Chondrocyte (in vitro differentiated cells): Measurements from ENCODE around the gene TBX5. TPM values are rescaled to one million over a fixed set of nuclear protein-coding genes. Genes with fewer than 3 reads are reported as not detected.

Experiments used
- DNase-seq: peaks from one replicate; pipeline ENCODE4 v3.0.0; 2021; ENCODE audit warnings: mixed read lengths, low spot score
- H3K27ac Mint-ChIP-seq: one replicate; pipeline ENCODE4 v1.8.0; 2021; ENCODE audit warnings: mild to moderate bottlenecking, moderate library complexity, mixed read lengths; ENCODE audit not compliant: unreplicated experiment
- H3K27me3 Mint-ChIP-seq: 2 replicates; pipeline ENCODE4 v1.8.0; 2021; ENCODE audit warnings: low read depth, mixed read lengths
- H3K36me3 Mint-ChIP-seq: 2 replicates; pipeline ENCODE4 v1.8.0; 2021; ENCODE audit warnings: low read depth, mixed read lengths
- H3K4me1 Mint-ChIP-seq: 2 replicates; pipeline ENCODE4 v1.8.0; 2021; ENCODE audit warnings: low read depth, mild to moderate bottlenecking, mixed read lengths
- H3K4me3 Mint-ChIP-seq: one replicate; pipeline ENCODE4 v1.8.0; 2021; ENCODE audit warnings: mild to moderate bottlenecking, moderate library complexity, mixed read lengths; ENCODE audit not compliant: unreplicated experiment
- H3K9me3 Mint-ChIP-seq: 2 replicates; pipeline ENCODE4 v1.8.0; 2021; ENCODE audit warnings: low read depth, mixed read lengths
- CTCF ChIP-seq: fragments of 200-600 bp; sonication (generic); IDR thresholded peaks from 2 replicates; pipeline ENCODE4 v1.5.0; 2021; ENCODE audit warnings: antibody characterized with exemption, mild to moderate bottlenecking, moderate library complexity
- long read RNA-seq: library from polyadenylated mRNA; stranded (forward); transcript quantifications from one replicate; pipeline ENCODE4 v2.0.0, GENCODE V29; 2021
- total RNA-seq: library from RNA; stranded (reverse); gene quantifications from 3 replicates; pipeline ENCODE4 v1.2.1, GENCODE V29; 2021

Gene TBX5
- not detected in 3 replicates for total RNA-seq
- long read RNA-seq: 0 reads

DNA sequence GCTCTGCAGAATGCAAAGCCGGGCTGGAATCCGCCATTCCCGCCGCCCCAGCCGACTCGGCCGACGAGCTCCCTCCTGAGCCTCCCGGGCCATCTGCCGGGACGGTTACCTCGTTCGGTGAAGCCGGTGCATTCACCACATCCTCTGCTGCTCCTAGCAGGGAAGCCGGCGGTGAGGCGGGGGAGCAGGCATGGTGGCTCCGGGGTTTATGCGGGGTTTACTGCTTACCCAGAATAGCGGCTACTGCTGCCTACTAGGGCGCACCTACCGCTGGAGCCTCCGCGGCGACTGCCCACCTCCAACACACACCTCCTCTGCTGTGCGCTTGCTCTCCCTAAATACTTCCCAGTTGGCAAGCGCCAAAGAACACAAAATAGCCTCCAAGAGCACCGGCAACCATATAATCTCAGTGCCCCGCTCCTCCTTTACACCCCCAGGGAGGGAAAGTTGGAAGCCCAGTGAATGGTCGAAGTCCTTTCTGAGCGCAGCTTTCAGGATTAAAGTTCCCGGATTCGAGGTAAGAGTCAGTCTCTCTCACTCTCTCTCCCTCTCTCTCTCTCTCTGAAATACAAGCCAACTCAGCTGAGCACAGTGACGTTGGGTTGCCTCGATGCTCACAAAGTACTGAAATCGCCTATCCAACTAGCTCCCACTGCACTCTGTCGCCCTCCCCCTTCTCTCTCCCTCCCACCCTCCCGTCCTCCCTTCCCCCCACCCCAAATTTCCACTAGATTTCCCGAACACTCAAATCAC lies at the start of gene TBX5:
TBX5 (minus strand) TSS at position 626 of the 753 bp plus-strand sequence. CDS start 2,246 bp downstream, outside the sequence.
- Mint-ChIP-seq H3K36me3 (peaks cover 4% of the 10 kb centered on the region), H3K9me3 (no peaks in the 10 kb centered on the region), H3K4me1 (peaks cover 22% of the 10 kb centered on the region), H3K27ac (no peak within 1 kb of the TSS), H3K4me3 (peak within 1 kb of the TSS; percentile 45), H3K27me3 (peaks cover 95% of the 10 kb centered on the region)
- DNase-seq: no peak
- no peak for TF ChIP-seq CTCF

DNA sequence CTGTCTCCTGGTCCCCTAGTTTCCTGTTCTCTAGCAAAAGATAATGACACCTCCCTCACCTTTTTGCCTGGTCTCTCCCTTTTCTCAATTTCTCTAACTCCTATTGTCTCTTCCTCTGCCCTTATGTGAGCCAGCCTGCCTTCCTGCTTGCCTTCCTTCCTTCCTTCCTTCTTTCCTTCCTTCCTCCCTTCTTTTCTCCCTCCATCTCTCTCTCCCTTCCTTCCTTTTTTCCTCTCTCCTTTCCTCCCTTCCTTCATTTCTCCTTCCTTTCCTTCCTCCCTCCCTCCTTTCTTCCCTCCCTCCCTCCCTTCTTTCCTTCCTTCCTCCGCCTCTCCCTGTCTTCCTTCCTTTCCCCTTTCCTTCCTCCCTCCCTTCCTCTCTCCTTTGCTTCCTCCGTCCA lies 45.7 kb upstream of the TBX5 start:
- no peaks in the 10 kb centered on the region for H3K36me3 Mint-ChIP-seq
- no peak overlapping the region for H3K27ac Mint-ChIP-seq
- peaks cover 50% of the 10 kb centered on the region for H3K27me3 Mint-ChIP-seq
- H3K4me3 Mint-ChIP-seq: no peak overlapping the region
- no peaks in the 10 kb centered on the region for H3K9me3 Mint-ChIP-seq
- DNase-seq: no peak
- TF ChIP-seq CTCF: no peak
- H3K4me1 Mint-ChIP-seq: no peaks in the 10 kb centered on the region

DNA sequence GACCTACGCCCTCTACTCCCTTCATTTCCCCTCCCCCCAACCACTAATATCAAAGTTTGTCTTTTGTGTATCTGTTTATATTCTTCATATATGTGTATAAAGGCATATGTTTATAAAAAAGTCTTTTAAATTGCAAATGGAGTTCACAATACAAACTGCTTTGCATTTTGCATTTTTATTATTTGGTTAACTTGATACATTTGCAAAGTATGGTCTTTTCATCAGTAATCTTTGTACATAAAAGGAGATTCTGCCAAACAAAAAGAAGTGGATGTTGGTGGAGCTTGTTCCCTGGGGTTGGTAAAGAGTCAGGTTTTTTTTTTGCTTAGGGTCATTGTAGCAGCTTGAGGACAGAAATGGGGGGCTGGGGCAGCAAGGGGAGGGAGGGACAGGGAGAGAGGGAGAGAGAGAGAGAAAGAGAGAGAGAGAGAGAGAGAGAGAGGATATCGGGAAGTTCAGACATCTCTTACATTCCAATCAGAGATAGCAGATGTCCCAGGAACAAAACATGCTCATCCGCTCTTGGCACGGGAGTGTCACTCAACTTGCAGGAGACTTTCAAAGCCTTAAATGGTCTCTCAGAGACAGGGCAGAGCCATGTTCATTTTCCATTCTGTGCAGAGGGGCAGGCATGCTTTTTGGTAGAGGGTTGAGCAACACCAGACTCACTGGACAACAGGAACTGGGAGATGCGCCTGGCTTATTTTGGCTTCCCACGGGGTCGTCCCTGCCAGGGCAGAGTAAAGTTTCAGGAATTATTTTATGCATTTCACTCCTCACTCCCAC lies 44.8 kb upstream of the TBX5 start:
- H3K27ac Mint-ChIP-seq: no peak overlapping the region
- no peaks in the 10 kb centered on the region for H3K36me3 Mint-ChIP-seq
- TF ChIP-seq CTCF: no peak
- no peak overlapping the region for H3K4me3 Mint-ChIP-seq
- no peak for DNase-seq
- peaks cover 59% of the 10 kb centered on the region for H3K27me3 Mint-ChIP-seq
- no peaks in the 10 kb centered on the region for H3K4me1 Mint-ChIP-seq
- H3K9me3 Mint-ChIP-seq: no peaks in the 10 kb centered on the region

DNA sequence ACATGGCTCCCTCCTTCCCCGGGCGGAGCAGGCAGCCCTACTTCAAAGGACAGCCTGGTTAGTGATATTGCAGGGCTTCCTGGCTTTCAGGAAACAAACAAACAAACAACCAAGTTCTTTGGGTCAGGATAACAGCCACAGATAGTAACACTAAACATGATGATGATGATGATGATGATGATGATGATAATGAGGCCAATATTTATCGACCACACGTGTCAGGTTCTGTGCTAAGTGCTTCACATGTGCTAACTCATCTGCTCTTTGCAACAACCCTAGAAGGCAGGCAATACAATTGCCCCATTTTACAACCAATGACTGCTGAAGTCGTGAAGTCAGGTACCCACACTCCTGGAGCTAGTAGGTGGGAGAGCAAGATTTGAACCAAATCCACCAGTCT lies 44.1 kb upstream of the TBX5 start:
- no peaks in the 10 kb centered on the region for H3K4me1 Mint-ChIP-seq
- H3K36me3 Mint-ChIP-seq: no peaks in the 10 kb centered on the region
- H3K27ac Mint-ChIP-seq: no peak overlapping the region
- H3K27me3 Mint-ChIP-seq: peaks cover 64% of the 10 kb centered on the region
- no peak for DNase-seq
- no peaks in the 10 kb centered on the region for H3K9me3 Mint-ChIP-seq
- TF ChIP-seq CTCF: no peak
- no peak overlapping the region for H3K4me3 Mint-ChIP-seq

DNA sequence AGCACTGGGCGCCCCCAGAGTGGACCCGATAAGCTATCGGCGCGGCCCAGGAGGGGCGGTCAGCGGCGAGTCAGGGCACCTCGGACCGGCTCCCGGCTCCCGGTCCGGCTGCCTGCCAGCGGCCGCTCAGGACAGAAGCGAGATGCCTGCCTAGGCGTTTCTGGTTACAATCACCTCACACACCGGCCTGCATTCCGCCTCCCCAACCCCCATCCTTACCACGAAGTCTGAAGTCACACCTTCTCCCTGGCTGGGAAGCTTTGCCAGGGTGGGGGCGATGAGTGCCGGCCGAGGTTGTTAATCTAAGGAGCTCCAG lies 42.6 kb upstream of the TBX5 start:
- Mint-ChIP-seq H3K9me3 (no peaks in the 10 kb centered on the region), H3K36me3 (no peaks in the 10 kb centered on the region), H3K27me3 (peaks cover 72% of the 10 kb centered on the region), H3K4me3 (no peak overlapping the region), H3K4me1 (no peaks in the 10 kb centered on the region), H3K27ac (no peak overlapping the region)
- TF ChIP-seq CTCF: no peak
- no peak for DNase-seq
